GM12801 (cell line): ENCODE results near the gene UBE2M.

Source experiments
- CTCF ChIP-seq: IDR thresholded peaks from one replicate; pipeline ENCODE4 v1.5.1; 2011; ENCODE audit warnings: control low read depth; ENCODE audit not compliant: insufficient read length; ENCODE audit errors: extremely low read depth

UBE2M gene

GRCh38 chr19:58516246-58516836 lies 42.1 kb downstream of the UBE2M start:
- TF ChIP-seq CTCF = no peak

GRCh38 chr19:58515259-58515658 lies 43.2 kb downstream of the UBE2M start:
- no peak for TF ChIP-seq CTCF

GRCh38 chr19:58514564-58515022 lies 43.8 kb downstream of the UBE2M start:
- no peak for TF ChIP-seq CTCF

GRCh38 chr19:58513694-58514563 lies 44.5 kb downstream of the UBE2M start:
- TF ChIP-seq CTCF = no peak

- TF ChIP-seq CTCF = no peak
These were observed 45.2 kb downstream of the UBE2M start for GRCh38 chr19:58513213-58513693.

GRCh38 chr19:58511353-58512208 lies 46.8 kb downstream of the UBE2M start, which contains the start of gene SLC27A5:
TSS of gene SLC27A5 (minus strand) at chr19:58511992. CDS start at chr19:58511955, 37 bp downstream.
- no peak for TF ChIP-seq CTCF
